SK-N-SH treated with all-trans-retinoic acid at 6 μM for 48 hours (cell line): ENCODE results near the gene TCFL5.

Source experiments
- ATAC-seq: fragments of 200-7000 bp; cut with Tn5 transposase; 3 replicates; pipeline ENCODE4 v1.9.1; 2020; ENCODE audit warnings: mild to moderate bottlenecking, moderate library complexity
- ARNTL ChIP-seq: fragments of 450-650 bp; formaldehyde crosslinking; IDR thresholded peaks from 2 replicates; pipeline ENCODE4 v1.5.0; 2020; ENCODE audit warnings: low read depth, mild to moderate bottlenecking, moderate library complexity, borderline replicate concordance
- BACH2 ChIP-seq: fragments of 250-450 bp; sonication (Bioruptor Pico); IDR thresholded peaks from 2 replicates; pipeline ENCODE4 v1.9.0; 2021; ENCODE audit warnings: mild to moderate bottlenecking, borderline replicate concordance
- CSDC2 ChIP-seq: fragments of 250-450 bp; sonication (Bioruptor Pico); IDR thresholded peaks from 2 replicates; pipeline ENCODE4 v1.5.0; 2020; ENCODE audit warnings: mild to moderate bottlenecking, moderate library complexity
- CSRNP3 ChIP-seq: fragments of 250-450 bp; sonication (Bioruptor Pico); IDR thresholded peaks from 2 replicates; pipeline ENCODE4 v1.5.1; 2021; ENCODE audit warnings: mild to moderate bottlenecking, moderate library complexity
- ISL1 ChIP-seq: fragments of 250-450 bp; sonication (Bioruptor Pico); IDR thresholded peaks from 2 replicates; pipeline ENCODE4 v2.1.2; 2022; ENCODE audit warnings: mild to moderate bottlenecking, moderate library complexity
- PATZ1 ChIP-seq: fragments of 250-450 bp; sonication (Bioruptor Pico); IDR thresholded peaks from 2 replicates; pipeline ENCODE4 v1.8.0; 2020; ENCODE audit warnings: mild to moderate bottlenecking, moderate library complexity, borderline replicate concordance
- POU6F1 ChIP-seq: fragments of 250-450 bp; sonication (Bioruptor Pico); IDR thresholded peaks from 2 replicates; pipeline ENCODE4 v1.8.0; 2021; ENCODE audit warnings: low read depth, mild to moderate bottlenecking, moderate library complexity, borderline replicate concordance
- PPARA ChIP-seq: fragments of 250-450 bp; sonication (Bioruptor Pico); IDR thresholded peaks from 2 replicates; pipeline ENCODE4 v1.5.0; 2020; ENCODE audit warnings: mild to moderate bottlenecking, borderline replicate concordance
- RARB ChIP-seq: fragments of 250-450 bp; sonication (Bioruptor Pico); IDR thresholded peaks from 2 replicates; pipeline ENCODE4 v1.8.0; 2021; ENCODE audit warnings: mild to moderate bottlenecking, moderate library complexity
- SNAI2 ChIP-seq: fragments of 250-450 bp; sonication (Bioruptor Pico); IDR thresholded peaks from 2 replicates; pipeline ENCODE4 v1.5.0; 2020; ENCODE audit warnings: mild to moderate bottlenecking, moderate library complexity
- TCF4 ChIP-seq: fragments of 250-450 bp; sonication (Bioruptor Pico); IDR thresholded peaks from 2 replicates; pipeline ENCODE4 v1.8.0; 2021; ENCODE audit warnings: mild to moderate bottlenecking, moderate library complexity, borderline replicate concordance
- TOX ChIP-seq: fragments of 250-450 bp; sonication (Bioruptor Pico); IDR thresholded peaks from 2 replicates; pipeline ENCODE4 v1.8.0; 2021; ENCODE audit warnings: mild to moderate bottlenecking, moderate library complexity, borderline replicate concordance
- ZFP3 ChIP-seq: fragments of 250-450 bp; sonication (Bioruptor Pico); IDR thresholded peaks from 2 replicates; pipeline ENCODE4 v1.5.0; 2020; ENCODE audit warnings: mild to moderate bottlenecking, moderate library complexity
- ZFP30 ChIP-seq: fragments of 450-650 bp; formaldehyde crosslinking; IDR thresholded peaks from 2 replicates; pipeline ENCODE4 v1.5.0; 2022; ENCODE audit warnings: mild to moderate bottlenecking, moderate library complexity
- ZNF565 ChIP-seq: fragments of 450-650 bp; formaldehyde crosslinking; conservative IDR thresholded peaks from 2 replicates; pipeline ENCODE4 v1.5.0; 2020; ENCODE audit warnings: low read depth, mild to moderate bottlenecking, moderate library complexity
- ZNF70 ChIP-seq: fragments of 450-650 bp; formaldehyde crosslinking; IDR thresholded peaks from 2 replicates; pipeline ENCODE4 v1.5.0; 2020; ENCODE audit warnings: mild to moderate bottlenecking, moderate library complexity
- ZNF8 ChIP-seq: fragments of 450-650 bp; formaldehyde crosslinking; IDR thresholded peaks from 2 replicates; pipeline ENCODE4 v1.5.0; 2020; ENCODE audit warnings: mild to moderate bottlenecking, moderate library complexity
- TF ChIP-seq, protein P1 (sequence below): fragments of 250-450 bp; sonication (Bioruptor Pico); IDR thresholded peaks from 2 replicates; pipeline ENCODE4 v1.5.0; 2020; ENCODE audit warnings: mild to moderate bottlenecking, moderate library complexity
- TF ChIP-seq, protein P2 (sequence below): fragments of 250-450 bp; sonication (Bioruptor Pico); IDR thresholded peaks from 2 replicates; pipeline ENCODE4 v1.5.1; 2020; ENCODE audit warnings: low read depth, mild to moderate bottlenecking, moderate library complexity

TCFL5 gene

DNA sequence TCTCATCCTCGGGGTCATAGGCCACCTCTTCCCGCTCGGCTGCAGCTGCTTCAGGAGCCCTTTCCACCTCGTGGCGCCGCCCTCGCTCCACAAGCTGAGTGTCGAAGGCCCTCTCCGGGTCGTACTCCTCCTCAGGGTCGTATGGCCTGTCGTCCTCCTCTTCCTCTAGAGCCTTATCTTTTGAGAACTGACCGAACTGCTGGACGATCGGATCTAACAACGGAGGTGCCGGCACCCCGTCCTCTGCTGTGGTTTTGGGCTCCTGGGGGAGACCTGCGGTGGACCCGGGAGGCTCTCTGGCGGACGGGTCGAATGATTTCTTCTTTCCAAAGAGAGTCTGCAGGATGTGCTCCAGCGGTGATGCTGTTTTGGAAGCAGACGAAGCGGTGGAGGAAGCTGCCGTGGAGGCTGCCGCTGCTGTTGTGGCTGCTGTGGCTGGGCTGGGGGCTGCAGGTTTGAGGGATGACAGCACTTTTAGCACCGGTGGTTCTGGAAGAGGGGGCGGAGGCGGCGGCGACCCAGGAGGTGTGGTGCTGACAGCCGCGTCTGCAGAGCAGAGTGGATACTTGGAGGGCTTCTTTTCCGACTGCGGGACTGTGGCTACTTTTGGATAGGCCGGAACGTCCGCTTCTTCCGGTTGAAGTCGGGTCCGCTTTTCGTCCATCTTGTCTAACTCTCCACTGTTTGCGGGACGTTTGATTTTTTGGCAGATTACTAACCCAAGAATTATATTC is 20.2 kb upstream of the TCFL5 start:
- no peak for ATAC-seq
- TF ChIP-seq ZNF70 (peak; percentile 43; the same call in 1 of the 2 replicates), RARB (CRISPR knock-in tag) (no peak)

DNA sequence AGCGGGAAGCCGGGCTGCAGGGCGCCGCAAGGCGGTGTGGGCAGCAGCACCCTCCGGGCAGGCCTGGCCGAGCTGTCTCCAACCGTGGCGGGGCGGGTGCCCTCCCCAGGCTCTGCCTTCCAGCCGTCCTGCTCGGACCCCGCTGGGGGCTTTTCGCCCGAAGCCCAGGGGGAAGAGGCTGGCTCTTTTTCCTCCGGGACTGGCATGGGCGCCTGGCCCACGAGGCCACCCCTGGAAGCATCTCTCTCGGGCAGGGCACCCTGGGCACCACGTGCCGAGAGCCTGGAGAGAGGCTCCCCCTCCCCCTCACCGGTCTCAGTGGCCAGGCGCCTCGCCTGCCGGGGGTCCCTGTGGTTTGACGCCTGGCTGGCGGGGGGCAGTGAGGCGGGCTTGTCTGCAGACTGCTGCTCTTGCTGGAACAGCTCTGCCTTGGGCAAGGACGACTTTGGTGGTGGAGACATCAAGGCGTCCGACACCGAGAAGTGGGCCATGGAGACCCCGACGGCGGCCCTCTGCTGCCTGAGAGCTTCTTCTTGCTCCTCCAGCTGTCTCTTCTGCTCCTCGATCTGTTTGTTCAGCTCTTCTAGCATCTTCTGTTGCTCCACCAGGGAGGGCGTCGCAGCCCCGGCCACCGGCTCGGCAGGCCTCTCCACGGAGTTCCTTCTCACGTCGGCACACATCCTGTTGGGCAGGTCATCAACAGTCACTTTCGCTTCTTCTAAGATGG is 19.5 kb upstream of the TCFL5 start:
- TF ChIP-seq PPARA (CRISPR knock-in tag) (no peak), ZFP30 (CRISPR knock-in tag) (no peak), ISL1 (no peak), ZFP3 (no peak), BACH2 (CRISPR knock-in tag) (no peak), TCF4 (CRISPR knock-in tag) (no peak), ZNF70 (no peak), ARNTL (CRISPR knock-in tag) (no peak), TOX (CRISPR knock-in tag) (no peak), POU6F1 (CRISPR knock-in tag) (no peak), ZNF565 (no peak)
- TF ChIP-seq, protein P1, sequence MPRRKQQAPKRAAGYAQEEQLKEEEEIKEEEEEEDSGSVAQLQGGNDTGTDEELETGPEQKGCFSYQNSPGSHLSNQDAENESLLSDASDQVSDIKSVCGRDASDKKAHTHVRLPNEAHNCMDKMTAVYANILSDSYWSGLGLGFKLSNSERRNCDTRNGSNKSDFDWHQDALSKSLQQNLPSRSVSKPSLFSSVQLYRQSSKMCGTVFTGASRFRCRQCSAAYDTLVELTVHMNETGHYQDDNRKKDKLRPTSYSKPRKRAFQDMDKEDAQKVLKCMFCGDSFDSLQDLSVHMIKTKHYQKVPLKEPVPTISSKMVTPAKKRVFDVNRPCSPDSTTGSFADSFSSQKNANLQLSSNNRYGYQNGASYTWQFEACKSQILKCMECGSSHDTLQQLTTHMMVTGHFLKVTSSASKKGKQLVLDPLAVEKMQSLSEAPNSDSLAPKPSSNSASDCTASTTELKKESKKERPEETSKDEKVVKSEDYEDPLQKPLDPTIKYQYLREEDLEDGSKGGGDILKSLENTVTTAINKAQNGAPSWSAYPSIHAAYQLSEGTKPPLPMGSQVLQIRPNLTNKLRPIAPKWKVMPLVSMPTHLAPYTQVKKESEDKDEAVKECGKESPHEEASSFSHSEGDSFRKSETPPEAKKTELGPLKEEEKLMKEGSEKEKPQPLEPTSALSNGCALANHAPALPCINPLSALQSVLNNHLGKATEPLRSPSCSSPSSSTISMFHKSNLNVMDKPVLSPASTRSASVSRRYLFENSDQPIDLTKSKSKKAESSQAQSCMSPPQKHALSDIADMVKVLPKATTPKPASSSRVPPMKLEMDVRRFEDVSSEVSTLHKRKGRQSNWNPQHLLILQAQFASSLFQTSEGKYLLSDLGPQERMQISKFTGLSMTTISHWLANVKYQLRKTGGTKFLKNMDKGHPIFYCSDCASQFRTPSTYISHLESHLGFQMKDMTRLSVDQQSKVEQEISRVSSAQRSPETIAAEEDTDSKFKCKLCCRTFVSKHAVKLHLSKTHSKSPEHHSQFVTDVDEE (CRISPR knock-in tag) = no peak
- TF ChIP-seq, protein P2, sequence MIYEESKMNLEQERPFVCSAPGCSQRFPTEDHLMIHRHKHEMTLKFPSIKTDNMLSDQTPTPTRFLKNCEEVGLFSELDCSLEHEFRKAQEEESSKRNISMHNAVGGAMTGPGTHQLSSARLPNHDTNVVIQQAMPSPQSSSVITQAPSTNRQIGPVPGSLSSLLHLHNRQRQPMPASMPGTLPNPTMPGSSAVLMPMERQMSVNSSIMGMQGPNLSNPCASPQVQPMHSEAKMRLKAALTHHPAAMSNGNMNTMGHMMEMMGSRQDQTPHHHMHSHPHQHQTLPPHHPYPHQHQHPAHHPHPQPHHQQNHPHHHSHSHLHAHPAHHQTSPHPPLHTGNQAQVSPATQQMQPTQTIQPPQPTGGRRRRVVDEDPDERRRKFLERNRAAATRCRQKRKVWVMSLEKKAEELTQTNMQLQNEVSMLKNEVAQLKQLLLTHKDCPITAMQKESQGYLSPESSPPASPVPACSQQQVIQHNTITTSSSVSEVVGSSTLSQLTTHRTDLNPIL (CRISPR knock-in tag) = no peak
- ATAC-seq = no peak

DNA sequence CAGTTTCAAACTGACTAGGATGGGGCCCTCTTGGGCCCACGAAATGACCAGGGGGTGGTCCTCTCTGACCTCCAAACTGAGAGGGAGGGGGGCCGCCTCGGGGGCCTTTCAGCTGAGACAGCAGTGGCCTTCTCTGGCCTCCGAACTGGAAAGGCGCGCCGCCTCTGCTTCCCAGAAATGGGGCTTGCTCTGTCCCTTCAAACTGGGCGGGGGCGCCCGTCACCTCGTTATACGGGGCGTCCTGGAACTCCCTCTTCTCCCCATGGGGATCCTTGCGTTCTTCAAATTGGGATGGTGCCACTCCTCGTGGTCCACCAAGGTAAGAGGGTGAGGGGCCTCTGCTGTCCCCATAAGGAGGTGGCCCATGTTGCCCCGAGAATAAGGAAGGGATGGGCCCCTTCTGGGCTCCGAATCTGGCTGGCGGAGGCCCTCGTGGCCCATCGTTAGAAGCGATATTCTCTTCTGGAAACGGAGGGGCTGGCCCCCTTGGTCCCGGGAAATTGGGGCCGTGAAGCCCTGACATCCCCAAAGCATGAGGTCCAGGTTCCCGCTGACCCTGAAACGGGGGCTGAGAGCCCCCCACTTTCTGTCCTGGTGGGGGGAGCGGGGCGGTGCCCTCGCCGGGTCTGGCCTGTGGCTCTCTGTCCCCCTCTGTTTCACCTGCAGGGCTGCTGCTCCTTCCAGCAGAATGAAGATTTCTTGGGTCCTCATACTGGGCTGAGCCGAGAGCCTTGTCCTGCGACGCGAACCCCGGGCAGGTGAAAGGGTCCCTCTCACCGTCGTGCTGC is 18.7 kb upstream of the TCFL5 start:
- no peak for TF ChIP-seq PATZ1 (CRISPR knock-in tag)
- TF ChIP-seq, protein P1 (CRISPR knock-in tag) = no peak
- TF ChIP-seq, protein P2 (CRISPR knock-in tag) = no peak
- TF ChIP-seq BACH2 (CRISPR knock-in tag) = no peak
- TF ChIP-seq PPARA (CRISPR knock-in tag) = no peak
- TF ChIP-seq CSRNP3 (CRISPR knock-in tag) = no peak
- TF ChIP-seq ZNF70 = no peak
- TF ChIP-seq CSDC2 (CRISPR knock-in tag) = no peak
- no peak for TF ChIP-seq ZNF8 (CRISPR knock-in tag)
- no peak for TF ChIP-seq RARB (CRISPR knock-in tag)
- TF ChIP-seq ISL1 = no peak
- TF ChIP-seq TOX (CRISPR knock-in tag) = no peak
- no peak for TF ChIP-seq SNAI2 (CRISPR knock-in tag)
- no peak for TF ChIP-seq ZNF565
- no peak for TF ChIP-seq TCF4 (CRISPR knock-in tag)
- ATAC-seq = no peak
